ENCODE data around the gene HINT1.
"Not testable (repeated sequence)": the region's sequence is repeated elsewhere in the genome, so short reads cannot be mapped to it uniquely, and the experiment has no call there.

HINT1 gene

DNA sequence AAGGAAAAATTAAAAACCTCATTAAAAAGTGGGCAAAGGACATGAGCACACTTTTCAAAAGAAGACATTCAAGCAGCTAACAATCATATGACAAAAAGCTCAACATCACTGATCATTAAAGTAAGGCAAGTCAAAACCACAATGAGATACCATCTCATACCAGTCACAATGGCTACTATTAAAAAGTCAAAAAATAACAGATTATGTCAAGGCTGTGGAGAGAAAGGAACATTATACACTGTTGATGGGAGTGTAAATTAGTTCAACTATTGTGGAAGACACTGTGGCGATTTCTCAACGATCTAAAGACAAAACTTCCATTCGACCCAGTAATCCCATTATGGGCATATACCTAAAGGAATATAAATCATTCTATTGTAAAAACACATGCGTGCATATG lies 35.8 kb downstream of the HINT1 start:
- POLR2A ChIA-PET (ENCODE audit: low non-redundant PET): no interaction called here
- TF ChIP-seq CTCF (conservative IDR thresholded peaks at IDR 0.05; ENCODE audit: low read depth): no peak
- H3K27ac ChIP-seq: no peak overlapping the region
- DNase-seq (ENCODE audit: low spot score): no peak
- CTCF ChIA-PET: no interaction called here

DNA sequence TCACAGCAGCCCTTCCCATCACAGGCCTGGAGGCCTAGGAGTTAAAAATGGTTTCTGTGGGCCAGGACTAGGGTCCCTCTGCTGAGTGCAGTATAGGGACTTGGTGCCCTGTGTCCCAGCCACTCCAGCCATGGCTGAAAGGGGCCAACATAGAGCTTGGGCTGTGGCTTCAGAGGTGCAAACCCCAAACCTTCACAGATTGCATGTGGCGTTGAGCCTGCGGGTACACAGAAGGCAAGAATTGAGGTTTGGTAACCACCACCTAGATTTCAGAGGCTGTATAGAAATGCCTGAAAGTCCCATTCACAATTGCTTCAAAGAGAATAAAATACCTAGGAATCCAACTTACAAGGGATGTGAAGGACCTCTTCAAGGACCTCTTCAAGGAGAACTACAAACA lies 37.8 kb downstream of the HINT1 start:
- CTCF ChIA-PET; POLR2A ChIA-PET (ENCODE audit: low non-redundant PET); H3K27ac ChIP-seq; DNase-seq (ENCODE audit: low spot score): not testable (repeated sequence)

DNA sequence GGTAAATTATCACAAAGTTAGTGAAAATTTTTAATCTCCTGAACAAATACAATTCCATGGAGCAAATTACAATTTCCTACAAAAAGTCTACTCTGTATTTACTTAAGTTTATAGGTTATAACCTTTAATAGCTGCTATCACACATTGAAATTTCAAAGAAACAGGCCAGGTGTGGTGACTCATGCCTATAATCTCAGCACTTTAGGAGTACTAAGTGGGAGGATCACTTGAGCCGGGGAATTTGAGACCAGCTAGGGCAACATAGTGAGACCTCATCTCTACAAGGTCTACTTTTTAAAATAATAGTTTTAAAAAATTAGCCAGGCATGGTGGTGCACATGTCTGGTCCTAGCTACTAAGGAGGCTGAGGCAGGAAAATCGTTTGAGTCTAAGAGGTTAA lies 50.3 kb downstream of the HINT1 start:
- ChIA-PET CTCF (interaction anchor here (0.6 kb wide), 1 partner anchor 197 kb away, joined by 3 read pairs; no protein-coding TSS in a partner anchor), POLR2A (ENCODE audit: low non-redundant PET) (no interaction called here)
- DNase-seq (ENCODE audit: low spot score): no peak
- H3K27ac ChIP-seq: no peak overlapping the region
- no peak for TF ChIP-seq CTCF (conservative IDR thresholded peaks at IDR 0.05; ENCODE audit: low read depth)

GRCh38 chr5:131112424-131112823 lies 52.6 kb downstream of the HINT1 start:
- CTCF ChIA-PET: interaction anchor here (0.7 kb wide), 1 partner anchor 350 kb away, joined by 5 read pairs; no protein-coding TSS in a partner anchor
- no peak for DNase-seq (ENCODE audit: low spot score)

DNA sequence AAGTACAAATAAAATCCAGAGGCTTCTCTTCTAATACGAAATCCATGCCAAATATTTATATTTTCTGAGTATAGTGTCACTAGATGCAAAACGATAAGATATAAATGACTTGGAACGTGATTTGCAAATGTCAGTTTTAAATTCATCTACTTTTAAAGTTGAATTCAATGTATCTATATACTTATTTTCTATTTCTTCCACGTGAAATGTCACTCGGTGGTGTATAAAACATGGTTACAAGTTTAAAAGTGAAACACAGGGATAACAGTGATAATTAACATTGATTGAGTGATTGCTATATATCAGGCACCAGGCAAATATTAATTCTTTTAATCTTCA lies 54.8 kb downstream of the HINT1 start:
- CTCF ChIA-PET: no interaction called here
- TF ChIP-seq CTCF (conservative IDR thresholded peaks at IDR 0.05; ENCODE audit: low read depth): peak; percentile 44; the same call in 1 of the 2 replicates

More at GRCh38 chr5:131112424-131112823, 52.6 kb downstream of the HINT1 start:
- TF ChIP-seq CTCF (conservative IDR thresholded peaks at IDR 0.05; ENCODE audit: low read depth): no peak
- POLR2A ChIA-PET (ENCODE audit: low non-redundant PET): no interaction called here
- H3K27ac ChIP-seq: no peak overlapping the region

DNA sequence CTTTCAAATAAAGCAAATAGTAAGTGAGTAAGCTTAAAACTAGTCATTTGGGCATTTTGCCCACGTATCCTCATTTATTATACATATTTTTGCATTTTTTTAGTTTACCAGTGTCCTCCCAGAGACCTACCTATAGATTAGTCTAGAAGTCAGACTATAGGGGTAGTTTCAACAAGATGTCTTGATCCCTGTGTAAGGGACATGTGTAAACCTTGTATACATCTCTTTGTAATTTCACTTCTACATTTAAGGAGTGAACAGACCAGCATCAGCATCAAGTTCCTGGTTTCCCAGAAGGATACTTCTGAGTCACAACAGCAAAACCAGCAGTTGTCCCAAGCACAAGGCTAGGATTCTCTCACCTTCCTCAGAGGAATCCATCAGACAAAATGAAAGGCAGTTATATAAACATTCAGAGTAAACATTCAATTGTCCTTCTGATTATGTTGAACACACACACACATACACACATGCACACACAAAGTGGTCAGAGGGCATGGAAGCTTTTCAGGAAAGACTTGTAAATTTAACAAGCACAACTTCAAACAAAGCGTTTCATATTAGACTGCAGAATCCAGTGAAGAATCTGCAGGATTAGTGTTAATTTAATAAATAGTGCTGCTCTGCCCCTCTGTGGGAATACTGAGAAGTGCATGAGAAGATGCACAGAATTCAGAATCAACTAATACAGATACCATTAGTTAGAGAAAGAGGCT lies 55.4 kb downstream of the HINT1 start:
- TF ChIP-seq CTCF (conservative IDR thresholded peaks at IDR 0.05; ENCODE audit: low read depth): peak; percentile 89
- DNase-seq (ENCODE audit: low spot score): peak; percentile 67
- ChIA-PET POLR2A (ENCODE audit: low non-redundant PET) (no interaction called here), CTCF (interaction anchor here (0.6 to 1.5 kb wide), 4 partner anchors 9 to 1339 kb away, joined by 3 read pairs; no protein-coding TSS in a partner anchor)
- no peak overlapping the region for H3K27ac ChIP-seq

More for the DNA sequence above, 54.8 kb downstream of the HINT1 start:
- POLR2A ChIA-PET (ENCODE audit: low non-redundant PET): no interaction called here
- H3K27ac ChIP-seq: no peak overlapping the region
- no peak for DNase-seq (ENCODE audit: low spot score)

Measured in RWPE1 (cell line).